Measurements from ENCODE around the gene TRAK2.
A peak's percentile ranks its signal among the peaks of the same experiment; 100 is the strongest.
"Not testable (repeated sequence)": the region's sequence is repeated elsewhere in the genome, so short reads cannot be mapped to it uniquely, and the experiment has no call there.

Gene TRAK2, protein sequence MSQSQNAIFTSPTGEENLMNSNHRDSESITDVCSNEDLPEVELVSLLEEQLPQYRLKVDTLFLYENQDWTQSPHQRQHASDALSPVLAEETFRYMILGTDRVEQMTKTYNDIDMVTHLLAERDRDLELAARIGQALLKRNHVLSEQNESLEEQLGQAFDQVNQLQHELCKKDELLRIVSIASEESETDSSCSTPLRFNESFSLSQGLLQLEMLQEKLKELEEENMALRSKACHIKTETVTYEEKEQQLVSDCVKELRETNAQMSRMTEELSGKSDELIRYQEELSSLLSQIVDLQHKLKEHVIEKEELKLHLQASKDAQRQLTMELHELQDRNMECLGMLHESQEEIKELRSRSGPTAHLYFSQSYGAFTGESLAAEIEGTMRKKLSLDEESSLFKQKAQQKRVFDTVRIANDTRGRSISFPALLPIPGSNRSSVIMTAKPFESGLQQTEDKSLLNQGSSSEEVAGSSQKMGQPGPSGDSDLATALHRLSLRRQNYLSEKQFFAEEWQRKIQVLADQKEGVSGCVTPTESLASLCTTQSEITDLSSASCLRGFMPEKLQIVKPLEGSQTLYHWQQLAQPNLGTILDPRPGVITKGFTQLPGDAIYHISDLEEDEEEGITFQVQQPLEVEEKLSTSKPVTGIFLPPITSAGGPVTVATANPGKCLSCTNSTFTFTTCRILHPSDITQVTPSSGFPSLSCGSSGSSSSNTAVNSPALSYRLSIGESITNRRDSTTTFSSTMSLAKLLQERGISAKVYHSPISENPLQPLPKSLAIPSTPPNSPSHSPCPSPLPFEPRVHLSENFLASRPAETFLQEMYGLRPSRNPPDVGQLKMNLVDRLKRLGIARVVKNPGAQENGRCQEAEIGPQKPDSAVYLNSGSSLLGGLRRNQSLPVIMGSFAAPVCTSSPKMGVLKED

GRCh38 chr2:201451292-201452057 is at the start of gene TRAK2, which contains the start of gene STRADB:
TRAK2 (minus strand) TSS chr2:201451458; CDS start chr2:201420507, 30,951 bp downstream.
STRADB (plus strand) TSS chr2:201451740; CDS start chr2:201454841, 3,101 bp downstream.
- peak; percentile 94 for DNase-seq (ENCODE audit: low read depth)
- TF ChIP-seq CTCF (IDR thresholded peaks at IDR 0.05; ENCODE audit: low read length, missing control alignments), result peak; percentile 19

GRCh38 chr2:201500534-201500933 is 49.3 kb upstream of the TRAK2 start:
- no peak overlapping the region for H3K4me3 ChIP-seq (replicated peaks; ENCODE audit: low read depth, low read length)
- DNase-seq (ENCODE audit: low read depth), result peak; percentile 25
- no peak for TF ChIP-seq CTCF (IDR thresholded peaks at IDR 0.05; ENCODE audit: low read length, missing control alignments)

More at GRCh38 chr2:201451292-201452057, at the start of gene TRAK2, which contains the start of gene STRADB:
- peak within 1 kb of the TSS; percentile 92 for H3K4me3 ChIP-seq (replicated peaks; ENCODE audit: low read depth, low read length)

- no peak overlapping the region for H3K4me3 ChIP-seq (replicated peaks; ENCODE audit: low read depth, low read length)
- no peak for DNase-seq (ENCODE audit: low read depth)
- no peak for TF ChIP-seq CTCF (IDR thresholded peaks at IDR 0.05; ENCODE audit: low read length, missing control alignments)
Measured at GRCh38 chr2:201496785-201497184, 45.5 kb upstream of the TRAK2 start.

GRCh38 chr2:201490291-201490690 is 39.0 kb upstream of the TRAK2 start:
- H3K4me3 ChIP-seq (replicated peaks; ENCODE audit: low read depth, low read length), result no peak overlapping the region
- no peak for TF ChIP-seq CTCF (IDR thresholded peaks at IDR 0.05; ENCODE audit: low read length, missing control alignments)
- DNase-seq (ENCODE audit: low read depth), result no peak

DNA sequence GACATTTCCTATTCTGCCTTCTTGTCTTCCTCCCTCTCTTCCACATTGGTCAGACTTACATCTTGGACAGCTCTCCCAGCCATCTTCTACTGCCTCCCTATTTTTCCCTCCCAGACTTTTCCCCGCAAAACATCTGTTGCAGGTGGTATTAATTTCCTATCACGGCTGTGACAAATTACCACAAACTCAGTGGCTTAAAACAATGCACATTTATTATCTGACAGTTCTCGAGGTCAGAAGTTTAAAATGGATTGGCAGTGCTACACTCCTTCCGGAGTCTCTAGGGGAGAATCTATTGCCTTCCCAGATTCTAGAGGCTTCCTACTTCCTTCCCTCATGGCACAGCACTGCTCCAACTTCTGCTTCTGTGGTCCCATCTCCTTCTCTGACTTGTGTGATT is 33.5 kb upstream of the TRAK2 start:
- DNase-seq (ENCODE audit: low read depth), result no peak
- no peak for TF ChIP-seq CTCF (IDR thresholded peaks at IDR 0.05; ENCODE audit: low read length, missing control alignments)
- H3K4me3 ChIP-seq (replicated peaks; ENCODE audit: low read depth, low read length), result no peak overlapping the region

GRCh38 chr2:201483758-201484157 is 32.5 kb upstream of the TRAK2 start:
- H3K4me3 ChIP-seq (replicated peaks; ENCODE audit: low read depth, low read length); DNase-seq (ENCODE audit: low read depth): not testable (repeated sequence)
